ENCODE results near the gene INHBB.
A peak's percentile ranks its signal among the peaks of the same experiment; 100 is the strongest.

INHBB gene

GRCh38 chr2:120302301-120302700 lies 43.6 kb upstream of the INHBB start:
- Histone ChIP-seq H2AFZ (ENCODE audit: low read length) (no peak overlapping the region), H3K27ac (ENCODE audit: low read depth, low read length, poor library complexity, severe bottlenecking) (no peak overlapping the region), H3K27me3 (ENCODE audit: insufficient read depth, low read length) (no peaks in the 10 kb centered on the region), H3K9me3 (ENCODE audit: low read length) (no peaks in the 10 kb centered on the region), H3K4me2 (ENCODE audit: low read length) (no peak overlapping the region), H3K79me2 (ENCODE audit: insufficient read depth, low read length) (no peaks in the 10 kb centered on the region), H4K20me1 (ENCODE audit: insufficient read depth, low read length) (no peaks in the 10 kb centered on the region), H3K36me3 (ENCODE audit: insufficient read depth, low read length) (no peaks in the 10 kb centered on the region), H3K4me1 (ENCODE audit: insufficient read depth, low read length, severe bottlenecking) (peaks cover 26% of the 10 kb centered on the region), H3K9ac (ENCODE audit: low read length) (no peak overlapping the region), H3F3A (ENCODE audit: insufficient read depth, low read length) (no peaks in the 10 kb centered on the region), H3K4me3 (ENCODE audit: low read depth, low read length, poor library complexity, severe bottlenecking) (no peak overlapping the region), H3K9me2 (ENCODE audit: low read depth, low read length) (no peaks in the 10 kb centered on the region)
- TF ChIP-seq EZH2 (IDR thresholded peaks at IDR 0.05; ENCODE audit: borderline replicate concordance, low read length) (no peak), CTCF (IDR thresholded peaks at IDR 0.05; ENCODE audit: low read length) (no peak)

GRCh38 chr2:120303177-120303576 lies 42.8 kb upstream of the INHBB start:
- no peaks in the 10 kb centered on the region for H3K9me2 ChIP-seq (ENCODE audit: low read depth, low read length)
- H3K27me3 ChIP-seq (ENCODE audit: insufficient read depth, low read length), result no peaks in the 10 kb centered on the region
- no peak overlapping the region; the same call in 1 of the 2 replicates for H3K4me2 ChIP-seq (ENCODE audit: low read length)
- no peaks in the 10 kb centered on the region for H3K36me3 ChIP-seq (ENCODE audit: insufficient read depth, low read length)
- H3K79me2 ChIP-seq (ENCODE audit: insufficient read depth, low read length), result no peaks in the 10 kb centered on the region
- H2AFZ ChIP-seq (ENCODE audit: low read length), result no peak overlapping the region
- H3K9me3 ChIP-seq (ENCODE audit: low read length), result no peaks in the 10 kb centered on the region
- H3K4me1 ChIP-seq (ENCODE audit: insufficient read depth, low read length, severe bottlenecking), result peaks cover 35% of the 10 kb centered on the region
- H3K27ac ChIP-seq (ENCODE audit: low read depth, low read length, poor library complexity, severe bottlenecking), result no peak overlapping the region
- no peaks in the 10 kb centered on the region for H3F3A ChIP-seq (ENCODE audit: insufficient read depth, low read length)
- TF ChIP-seq EZH2 (IDR thresholded peaks at IDR 0.05; ENCODE audit: borderline replicate concordance, low read length) (no peak), CTCF (IDR thresholded peaks at IDR 0.05; ENCODE audit: low read length) (no peak)
- no peaks in the 10 kb centered on the region for H4K20me1 ChIP-seq (ENCODE audit: insufficient read depth, low read length)
- H3K9ac ChIP-seq (ENCODE audit: low read length), result no peak overlapping the region
- no peak overlapping the region for H3K4me3 ChIP-seq (ENCODE audit: low read depth, low read length, poor library complexity, severe bottlenecking)

GRCh38 chr2:120305296-120305695 lies 40.6 kb upstream of the INHBB start:
- no peak overlapping the region for H3K4me2 ChIP-seq (ENCODE audit: low read length)
- H3K4me1 ChIP-seq (ENCODE audit: insufficient read depth, low read length, severe bottlenecking), result peaks cover 53% of the 10 kb centered on the region
- no peaks in the 10 kb centered on the region for H3K9me3 ChIP-seq (ENCODE audit: low read length)
- H3K9me2 ChIP-seq (ENCODE audit: low read depth, low read length), result no peaks in the 10 kb centered on the region
- no peaks in the 10 kb centered on the region for H4K20me1 ChIP-seq (ENCODE audit: insufficient read depth, low read length)
- no peaks in the 10 kb centered on the region for H3K36me3 ChIP-seq (ENCODE audit: insufficient read depth, low read length)
- H3F3A ChIP-seq (ENCODE audit: insufficient read depth, low read length), result peaks cover 5% of the 10 kb centered on the region; the same call in 1 of the 2 replicates
- TF ChIP-seq EZH2 (IDR thresholded peaks at IDR 0.05; ENCODE audit: borderline replicate concordance, low read length), result no peak
- peak; percentile 31; the same call in 1 of the 2 replicates for TF ChIP-seq CTCF (IDR thresholded peaks at IDR 0.05; ENCODE audit: low read length)
- H3K27me3 ChIP-seq (ENCODE audit: insufficient read depth, low read length), result no peaks in the 10 kb centered on the region
- H3K27ac ChIP-seq (ENCODE audit: low read depth, low read length, poor library complexity, severe bottlenecking), result no peak overlapping the region
- no peak overlapping the region for H2AFZ ChIP-seq (ENCODE audit: low read length)
- no peak overlapping the region for H3K9ac ChIP-seq (ENCODE audit: low read length)
- no peaks in the 10 kb centered on the region for H3K79me2 ChIP-seq (ENCODE audit: insufficient read depth, low read length)
- H3K4me3 ChIP-seq (ENCODE audit: low read depth, low read length, poor library complexity, severe bottlenecking), result no peak overlapping the region
